Fibroblast of skin of abdomen (primary cell): ENCODE results near the gene SNRPD1.
"Not testable (repeated sequence)": the region's sequence is repeated elsewhere in the genome, so short reads cannot be mapped to it uniquely, and the experiment has no call there.

Experiments used
- DNase-seq: peaks from one replicate; pipeline ENCODE4 v3.0.0-alpha.2; 2013

Gene SNRPD1

DNA sequence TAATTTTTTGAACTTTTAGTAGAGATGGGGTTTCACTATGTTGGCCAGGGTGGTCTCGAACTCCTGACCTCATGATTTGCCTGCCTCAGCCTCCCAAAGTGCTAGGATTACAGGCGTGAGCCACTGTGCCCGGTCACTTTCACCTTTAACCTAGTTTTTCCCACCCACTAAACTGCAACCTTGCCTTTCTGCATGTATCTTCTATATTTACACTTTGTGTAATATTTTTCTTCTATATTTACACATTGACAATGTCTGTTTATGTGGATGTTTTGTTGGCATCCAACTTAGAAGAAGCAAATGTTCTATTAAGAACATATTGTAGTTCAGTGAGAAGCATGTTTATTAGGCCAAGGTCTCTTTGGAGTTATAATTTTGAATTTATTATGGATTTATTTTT lies 26.7 kb downstream of the SNRPD1 start:
- DNase-seq: no peak

GRCh38 chr18:21640375-21640774 lies 28.3 kb downstream of the SNRPD1 start:
- DNase-seq: not testable (repeated sequence)

GRCh38 chr18:21650311-21650710 lies 38.2 kb downstream of the SNRPD1 start:
- DNase-seq: no peak

GRCh38 chr18:21652073-21652472 lies 40.0 kb downstream of the SNRPD1 start:
- DNase-seq: no peak

- no peak for DNase-seq
Measured at GRCh38 chr18:21653361-21653760, 41.2 kb downstream of the SNRPD1 start.

- DNase-seq: no peak
Measured at GRCh38 chr18:21656402-21656801, 44.3 kb downstream of the SNRPD1 start.

DNA sequence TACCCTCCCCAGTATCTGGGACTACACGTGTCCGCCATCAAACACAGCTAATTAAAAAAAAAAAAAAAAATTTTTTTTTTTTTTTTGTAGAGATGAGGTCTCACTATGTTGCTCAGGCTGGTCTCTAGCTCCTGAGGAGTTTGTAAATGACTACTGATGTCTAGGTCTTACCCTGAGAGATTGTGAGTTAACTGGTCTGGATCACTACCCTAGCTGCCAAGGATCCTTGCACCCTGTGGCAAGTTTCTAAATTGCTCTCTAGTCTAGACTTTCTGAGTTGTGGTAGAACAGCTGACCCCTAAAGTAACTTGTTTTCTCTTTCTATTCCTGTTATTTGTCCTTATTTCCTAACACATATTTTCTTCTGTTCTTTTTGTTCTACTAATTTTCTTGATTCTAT lies 48.0 kb downstream of the SNRPD1 start:
- no peak for DNase-seq

- DNase-seq: no peak
Measured at GRCh38 chr18:21662581-21662980, 50.5 kb downstream of the SNRPD1 start.

DNA sequence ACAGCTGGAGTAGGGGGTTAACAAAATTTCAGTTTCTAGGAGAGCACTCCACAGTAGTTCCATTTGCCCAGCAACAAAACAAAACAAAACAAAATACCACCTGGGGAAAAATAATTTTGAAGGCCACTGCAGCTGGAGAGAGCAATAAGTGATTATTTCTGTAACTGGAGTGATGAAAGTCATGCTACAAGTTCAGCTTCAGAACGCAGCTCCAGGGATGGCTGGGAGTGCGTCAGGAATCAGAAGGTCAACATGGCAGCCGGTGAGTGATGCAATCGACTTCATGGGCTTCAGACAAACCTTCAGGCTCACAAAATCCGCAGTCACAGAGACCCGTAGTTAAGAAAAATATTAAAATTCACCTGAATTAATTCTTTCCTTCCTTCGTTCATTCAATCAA lies 51.5 kb downstream of the SNRPD1 start:
- no peak for DNase-seq

DNA sequence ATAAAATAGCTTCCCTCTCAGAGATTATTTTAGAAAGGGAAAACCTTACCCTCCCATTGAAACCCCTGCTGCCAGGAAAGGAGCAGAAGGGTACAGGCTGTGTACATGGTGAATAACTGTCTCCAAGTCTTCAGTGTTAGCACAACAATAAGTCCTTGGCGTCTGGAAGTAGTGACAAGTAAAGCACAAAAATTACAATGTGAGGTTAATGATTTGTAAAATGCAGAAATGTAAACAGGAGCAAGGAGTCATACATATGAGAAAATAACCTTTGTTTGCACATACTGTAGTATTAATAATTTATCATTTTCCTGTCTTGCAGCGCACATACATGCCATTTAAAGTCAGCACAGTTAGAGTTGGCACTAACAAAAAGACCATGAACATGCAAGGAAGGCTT lies 52.0 kb downstream of the SNRPD1 start:
- no peak for DNase-seq

GRCh38 chr18:21669736-21670285 lies 57.7 kb downstream of the SNRPD1 start:
- DNase-seq: no peak

DNA sequence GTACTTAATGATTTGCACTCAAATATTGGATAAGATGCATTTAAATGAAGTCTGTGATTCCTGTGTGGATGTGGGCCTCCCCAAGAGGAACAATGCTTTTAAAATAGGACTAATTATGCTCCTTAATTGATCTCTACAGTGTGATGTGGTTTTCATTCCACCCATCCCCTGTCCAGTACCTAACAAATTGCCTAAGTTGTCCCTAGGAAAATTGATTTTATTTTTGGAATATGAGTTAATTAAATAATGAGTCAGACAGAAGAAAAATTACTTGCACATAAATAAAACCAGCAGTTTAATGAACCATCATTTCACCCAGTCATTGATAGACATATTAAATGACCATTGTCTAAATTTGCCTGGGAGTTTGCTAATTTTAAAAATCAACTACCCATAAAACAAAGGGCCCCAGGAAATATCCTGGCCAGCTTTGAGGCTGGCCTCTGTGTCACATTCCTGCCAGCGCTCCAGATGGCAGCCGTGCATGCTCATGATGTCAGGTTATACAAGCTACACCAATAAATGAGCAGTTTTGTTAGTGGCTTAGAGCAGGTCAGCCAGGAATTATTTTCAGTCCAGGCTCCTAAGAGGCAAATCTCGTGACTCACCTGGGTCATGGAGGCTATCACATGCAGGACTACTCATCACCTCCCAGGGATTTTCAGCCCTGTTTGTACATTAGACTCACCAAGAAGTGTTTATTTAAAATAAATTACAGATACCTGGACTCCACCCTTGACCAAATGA lies 60.6 kb downstream of the SNRPD1 start:
- DNase-seq: no peak

- DNase-seq: not testable (repeated sequence)
Measured at GRCh38 chr18:21675354-21675753, 63.2 kb downstream of the SNRPD1 start.

DNA sequence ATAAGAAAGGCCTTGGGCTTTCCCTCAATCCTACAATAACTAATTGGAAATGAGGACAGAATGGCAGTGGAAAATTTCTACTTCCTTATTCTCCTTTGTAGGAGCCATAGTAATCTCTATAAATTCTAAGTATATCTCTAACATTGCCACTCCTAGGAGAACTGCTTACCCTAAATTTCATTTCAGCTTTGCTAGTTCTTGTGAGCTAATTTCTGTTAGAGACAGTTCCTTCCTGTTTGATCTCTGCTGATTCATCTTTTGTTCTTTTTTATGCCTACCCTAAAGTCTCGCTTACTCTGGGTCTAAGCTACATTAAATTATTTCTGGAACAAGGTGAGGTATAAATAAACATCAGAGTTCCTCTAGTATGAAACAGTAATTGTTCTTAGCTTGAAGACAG lies 66.7 kb downstream of the SNRPD1 start:
- DNase-seq: no peak

DNA sequence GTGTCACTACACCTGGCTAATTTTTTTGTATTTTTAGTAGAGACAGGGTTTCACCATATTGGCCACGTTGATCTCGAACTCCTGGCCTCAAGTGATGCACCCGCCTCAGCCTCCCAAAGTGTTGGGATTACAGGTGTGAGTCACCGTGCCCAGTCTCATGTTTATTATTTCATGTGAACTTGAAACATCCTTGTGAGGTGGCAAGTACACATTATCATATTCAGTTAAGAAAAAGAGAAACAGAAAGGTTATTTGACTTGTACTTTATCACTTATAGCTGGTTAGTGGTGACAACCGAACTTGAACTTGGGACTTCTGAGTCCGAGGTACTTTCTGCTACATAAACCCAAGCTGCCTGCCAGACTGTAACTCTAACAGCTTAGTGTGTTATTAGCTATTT lies 68.0 kb downstream of the SNRPD1 start:
- no peak for DNase-seq

DNA sequence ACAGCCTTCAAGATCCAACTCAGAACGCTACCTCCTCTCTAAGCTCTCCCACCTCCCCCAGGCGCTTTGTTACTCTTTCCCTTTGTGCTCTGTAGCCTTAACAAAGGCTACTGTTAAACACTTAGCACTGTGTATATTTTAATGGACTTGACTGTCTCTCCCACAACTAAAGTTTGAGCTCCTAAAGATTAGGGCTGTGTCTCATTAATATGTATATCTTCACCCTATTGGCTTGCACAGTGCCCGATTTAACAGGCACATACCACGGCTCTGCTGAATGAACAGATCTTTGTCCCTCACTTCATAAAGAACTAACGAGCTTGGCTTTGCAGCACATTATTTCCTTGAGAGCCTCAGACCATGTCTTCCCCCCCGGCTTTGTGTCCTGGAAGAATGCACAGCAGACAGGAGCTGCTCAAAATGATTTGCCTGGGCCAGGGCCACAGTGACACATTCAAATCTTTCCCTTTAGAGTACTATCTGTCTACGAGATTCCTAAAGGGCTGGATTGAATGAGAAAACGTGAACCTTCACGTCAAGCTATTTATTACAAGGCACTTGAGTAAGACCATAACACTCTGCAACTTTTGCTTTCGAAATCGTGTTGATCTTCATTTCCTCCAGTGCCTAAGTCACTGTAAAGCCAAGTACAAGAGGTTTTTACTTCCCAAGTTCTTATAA lies 70.4 kb downstream of the SNRPD1 start:
- DNase-seq: peak; percentile 54
